K562 (cell line): ENCODE measurements around the gene PLEKHA8. TPM values are rescaled to one million over a fixed set of nuclear protein-coding genes. Genes with fewer than 3 reads are reported as not detected.

Experiments
- BRD4 ChIP-seq: fragments of 200-600 bp; sonication (generic); IDR thresholded peaks from 2 replicates; pipeline ENCODE4 v1.6.1; 2017; ENCODE audit warnings: inconsistent platforms
- BRF1 ChIP-seq: IDR thresholded peaks from 3 replicates; pipeline ENCODE4 v1.6.1; 2011; ENCODE audit warnings: borderline replicate concordance, mild to moderate bottlenecking; ENCODE audit not compliant: insufficient read length; ENCODE audit errors: extremely low read depth
- CXXC5 ChIP-seq: fragments of 250-450 bp; sonication (Bioruptor Pico); IDR thresholded peaks from 2 replicates; pipeline ENCODE4 v1.8.0; 2022; ENCODE audit warnings: inconsistent platforms, mild to moderate bottlenecking, moderate library complexity
- E2F3 ChIP-seq: fragments of 250-450 bp; sonication (Bioruptor Pico); IDR thresholded peaks from 2 replicates; pipeline ENCODE4 v1.4.0; 2020; ENCODE audit warnings: mild to moderate bottlenecking
- ELF1 ChIP-seq: fragments of 200-800 bp; sonication (Bioruptor generic); IDR thresholded peaks from 2 replicates; pipeline ENCODE4 v1.6.1; 2016; ENCODE audit warnings: missing genetic modification characterization, missing compliant biosample characterization
- ELF2 ChIP-seq: fragments of 250-450 bp; sonication (Bioruptor Pico); IDR thresholded peaks from 2 replicates; pipeline ENCODE4 v1.5.0; 2021; ENCODE audit warnings: mild to moderate bottlenecking
- FOXP1 ChIP-seq: sonication (generic); formaldehyde crosslinking; IDR thresholded peaks from 2 replicates; pipeline ENCODE4 v1.8.0; 2022; ENCODE audit warnings: mild to moderate bottlenecking, missing genetic modification reagents
- LARP7 ChIP-seq: fragments of 450-650 bp; IDR thresholded peaks from 2 replicates; pipeline ENCODE4 v1.6.1; 2016
- MCM2 ChIP-seq: fragments of 450-650 bp; IDR thresholded peaks from 2 replicates; pipeline ENCODE4 v1.6.1; 2017; ENCODE audit warnings: low read depth, mild to moderate bottlenecking
- MYC ChIP-seq, 2 experiments: fragments of 250-450 bp in 1 of 2; sonication (Bioruptor Pico) in 1 of 2; IDR thresholded peaks; 2 replicates each; pipeline versions ENCODE4 v1.5.1 to v1.6.1; 2012 to 2021; ENCODE audit warnings: low read depth in 2 of 2, borderline replicate concordance in 1 of 2, improper control_type of control experiment in 1 of 2, low read length in 1 of 2, mild to moderate bottlenecking in 1 of 2, moderate library complexity in 1 of 2
- NFIX ChIP-seq: fragments of 250-450 bp; sonication (Bioruptor Pico); IDR thresholded peaks from 2 replicates; pipeline ENCODE4 v1.4.0; 2020; ENCODE audit warnings: low read depth, mild to moderate bottlenecking, moderate library complexity
- NR2C1 ChIP-seq, 2 experiments: fragments of 450-650 bp; IDR thresholded peaks; 2 replicates each; pipeline ENCODE4 v1.6.1; 2017; ENCODE audit warnings: mild to moderate bottlenecking in 2 of 2, antibody characterized with exemption in 1 of 2, inconsistent platforms in 1 of 2, missing compliant biosample characterization in 1 of 2, missing genetic modification characterization in 1 of 2
- SMARCB1 ChIP-seq: IDR thresholded peaks from 2 replicates; pipeline ENCODE4 v1.6.1; 2011; ENCODE audit warnings: improper control_type of control experiment, low read depth; ENCODE audit not compliant: insufficient read length
- SMC3 ChIP-seq: conservative IDR thresholded peaks from 2 replicates; pipeline ENCODE4 v1.6.1; 2011; ENCODE audit warnings: low read depth, low read length, improper control_type of control experiment; ENCODE audit not compliant: insufficient read depth
- SUPT5H ChIP-seq: fragments of 450-650 bp; IDR thresholded peaks from 2 replicates; pipeline ENCODE4 v1.6.1; 2016
- ZNF408 ChIP-seq: fragments of 250-450 bp; sonication (Bioruptor Pico); IDR thresholded peaks from 2 replicates; pipeline ENCODE4 v1.4.0; 2020; ENCODE audit warnings: low read depth, mild to moderate bottlenecking, moderate library complexity
- ZNF707 ChIP-seq: fragments of 250-450 bp; sonication (Bioruptor Pico); conservative IDR thresholded peaks from 2 replicates; pipeline ENCODE4 v1.8.0; 2022; ENCODE audit warnings: inconsistent platforms, mild to moderate bottlenecking, moderate library complexity
- polyA plus RNA-seq, 8 experiments: library from polyadenylated mRNA; depleted of rRNA in 4 of 8; stranded (reverse) in 5 of 8; unstranded in 3 of 8; fragments of >200 nt; fragmentation: Nextera tagmentation in 2 of 8; fragmentation: Illumina TruSeq in 1 of 8; extraction: Ambion mirVana in 2 of 8; extraction: Trizol in 1 of 8; gene quantifications; 2 replicates each; pipeline versions ENCODE4 v1.2.1 to v1.2.3, GENCODE V29; 2011 to 2014; ENCODE audit warnings: inconsistent platforms in 1 of 8, missing spikeins in 1 of 8
- total RNA-seq, 7 experiments: library from RNA; depleted of rRNA in 6 of 7; stranded (reverse); fragments of >200 nt in 6 of 7; fragmentation: Illumina TruSeq in 2 of 7; extraction: Trizol in 2 of 7; gene quantifications; 2 replicates each; pipeline versions ENCODE4 v1.2.1 to v1.2.3, GENCODE V29; 2011 to 2021; ENCODE audit warnings: low replicate concordance in 1 of 7
- TF ChIP-seq, protein P1 (sequence below): fragments of 450-650 bp; IDR thresholded peaks from 2 replicates; pipeline ENCODE4 v1.6.1; 2018; ENCODE audit warnings: mild to moderate bottlenecking, low read depth; ENCODE audit not compliant: partially characterized antibody
- TF ChIP-seq, protein P2 (sequence below): fragments of 450-650 bp; formaldehyde crosslinking; conservative IDR thresholded peaks from 2 replicates; pipeline ENCODE4 v1.4.0; 2022; ENCODE audit warnings: mild to moderate bottlenecking, missing genetic modification characterization
- TF ChIP-seq, protein P3 (sequence below): IDR thresholded peaks from 3 replicates; pipeline ENCODE4 v1.6.1; 2011; ENCODE audit warnings: borderline replicate concordance, mild to moderate bottlenecking, moderate library complexity; ENCODE audit not compliant: insufficient read length; ENCODE audit errors: extremely low read depth
- TF ChIP-seq, protein P4 (sequence below): fragments of 250-450 bp; sonication (Bioruptor Pico); IDR thresholded peaks from 2 replicates; pipeline ENCODE4 v1.8.0; 2021; ENCODE audit warnings: mild to moderate bottlenecking, moderate library complexity

PLEKHA8 gene
- total and polyA plus RNA-seq, 9 of the 15 experiments (the other 6 are each of a cell fraction or from before 2014, with no cell fraction given): 3.2 to 16.3 (median 11.8) TPM

DNA sequence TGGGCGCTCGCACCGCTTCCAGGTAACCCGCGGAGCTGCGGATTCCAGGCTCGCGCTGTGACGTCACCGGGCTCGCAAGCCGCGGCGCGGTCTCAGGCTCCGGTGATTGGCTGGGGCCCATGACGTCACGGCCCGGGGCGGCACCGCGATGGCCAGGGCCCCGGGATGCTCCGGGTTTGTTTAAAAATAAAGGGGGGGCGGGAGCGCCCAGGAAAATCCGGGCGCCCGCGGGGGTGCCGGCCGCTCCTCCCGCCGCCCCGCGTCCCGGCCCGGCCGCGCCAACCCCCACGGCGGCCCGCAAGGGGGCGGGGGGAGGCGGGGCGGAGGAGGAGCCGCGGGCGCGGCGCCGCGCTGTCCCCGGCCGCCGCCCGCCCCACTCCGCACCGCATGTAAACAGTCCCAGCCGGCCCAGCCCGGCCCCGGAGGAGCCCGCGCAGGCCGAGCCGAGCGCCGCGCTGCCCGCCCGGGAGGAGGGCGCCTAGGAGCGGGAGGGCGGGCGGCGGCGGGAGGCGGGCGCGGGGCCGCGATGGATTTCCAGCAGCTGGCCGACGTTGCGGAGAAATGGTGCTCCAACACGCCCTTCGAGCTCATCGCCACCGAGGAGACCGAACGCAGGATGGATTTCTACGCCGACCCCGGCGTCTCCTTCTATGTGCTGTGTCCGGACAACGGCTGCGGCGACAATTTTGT, 106.5 kb downstream of the PLEKHA8 start, which contains the start of gene MTURN (continued):
- TF ChIP-seq, protein P1, sequence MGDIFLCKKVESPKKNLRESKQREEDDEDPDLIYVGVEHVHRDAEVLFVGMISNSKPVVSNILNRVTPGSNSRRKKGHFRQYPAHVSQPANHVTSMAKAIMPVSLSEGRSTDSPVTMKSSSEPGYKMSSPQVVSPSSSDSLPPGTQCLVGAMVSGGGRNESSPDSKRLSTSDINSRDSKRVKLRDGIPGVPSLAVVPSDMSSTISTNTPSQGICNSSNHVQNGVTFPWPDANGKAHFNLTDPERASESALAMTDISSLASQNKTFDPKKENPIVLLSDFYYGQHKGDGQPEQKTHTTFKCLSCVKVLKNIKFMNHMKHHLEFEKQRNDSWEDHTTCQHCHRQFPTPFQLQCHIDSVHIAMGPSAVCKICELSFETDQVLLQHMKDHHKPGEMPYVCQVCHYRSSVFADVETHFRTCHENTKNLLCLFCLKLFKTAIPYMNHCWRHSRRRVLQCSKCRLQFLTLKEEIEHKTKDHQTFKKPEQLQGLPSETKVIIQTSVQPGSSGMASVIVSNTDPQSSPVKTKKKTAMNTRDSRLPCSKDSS: no peak
- no peak for TF ChIP-seq NFIX (CRISPR knock-in tag)
- TF ChIP-seq ELF2: no peak
- TF ChIP-seq SMARCB1: no peak
- no peak for TF ChIP-seq NR2C1 (IDR thresholded peaks at IDR 0.05)
- TF ChIP-seq NR2C1 (tag; IDR thresholded peaks at IDR 0.05): no peak
- no peak for TF ChIP-seq ELF1 (tag)
- TF ChIP-seq ZNF707: no peak
- TF ChIP-seq BRD4: no peak
- TF ChIP-seq, protein P2, sequence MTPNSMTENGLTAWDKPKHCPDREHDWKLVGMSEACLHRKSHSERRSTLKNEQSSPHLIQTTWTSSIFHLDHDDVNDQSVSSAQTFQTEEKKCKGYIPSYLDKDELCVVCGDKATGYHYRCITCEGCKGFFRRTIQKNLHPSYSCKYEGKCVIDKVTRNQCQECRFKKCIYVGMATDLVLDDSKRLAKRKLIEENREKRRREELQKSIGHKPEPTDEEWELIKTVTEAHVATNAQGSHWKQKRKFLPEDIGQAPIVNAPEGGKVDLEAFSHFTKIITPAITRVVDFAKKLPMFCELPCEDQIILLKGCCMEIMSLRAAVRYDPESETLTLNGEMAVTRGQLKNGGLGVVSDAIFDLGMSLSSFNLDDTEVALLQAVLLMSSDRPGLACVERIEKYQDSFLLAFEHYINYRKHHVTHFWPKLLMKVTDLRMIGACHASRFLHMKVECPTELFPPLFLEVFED: no peak
- no peak for TF ChIP-seq LARP7
- TF ChIP-seq BRF1: no peak
- TF ChIP-seq MCM2: no peak
- TF ChIP-seq FOXP1 (CRISPR knock-in tag): no peak
- TF ChIP-seq, protein P3, sequence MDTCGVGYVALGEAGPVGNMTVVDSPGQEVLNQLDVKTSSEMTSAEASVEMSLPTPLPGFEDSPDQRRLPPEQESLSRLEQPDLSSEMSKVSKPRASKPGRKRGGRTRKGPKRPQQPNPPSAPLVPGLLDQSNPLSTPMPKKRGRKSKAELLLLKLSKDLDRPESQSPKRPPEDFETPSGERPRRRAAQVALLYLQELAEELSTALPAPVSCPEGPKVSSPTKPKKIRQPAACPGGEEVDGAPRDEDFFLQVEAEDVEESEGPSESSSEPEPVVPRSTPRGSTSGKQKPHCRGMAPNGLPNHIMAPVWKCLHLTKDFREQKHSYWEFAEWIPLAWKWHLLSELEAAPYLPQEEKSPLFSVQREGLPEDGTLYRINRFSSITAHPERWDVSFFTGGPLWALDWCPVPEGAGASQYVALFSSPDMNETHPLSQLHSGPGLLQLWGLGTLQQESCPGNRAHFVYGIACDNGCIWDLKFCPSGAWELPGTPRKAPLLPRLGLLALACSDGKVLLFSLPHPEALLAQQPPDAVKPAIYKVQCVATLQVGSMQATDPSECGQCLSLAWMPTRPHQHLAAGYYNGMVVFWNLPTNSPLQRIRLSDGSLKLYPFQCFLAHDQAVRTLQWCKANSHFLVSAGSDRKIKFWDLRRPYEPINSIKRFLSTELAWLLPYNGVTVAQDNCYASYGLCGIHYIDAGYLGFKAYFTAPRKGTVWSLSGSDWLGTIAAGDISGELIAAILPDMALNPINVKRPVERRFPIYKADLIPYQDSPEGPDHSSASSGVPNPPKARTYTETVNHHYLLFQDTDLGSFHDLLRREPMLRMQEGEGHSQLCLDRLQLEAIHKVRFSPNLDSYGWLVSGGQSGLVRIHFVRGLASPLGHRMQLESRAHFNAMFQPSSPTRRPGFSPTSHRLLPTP: no peak
- peak; percentile 63 for TF ChIP-seq MYC (IDR thresholded peaks at IDR 0.05; ENCODE audit: low read depth, low read length)
- TF ChIP-seq MYC (CRISPR knock-in tag; IDR thresholded peaks at IDR 0.05; ENCODE audit: borderline replicate concordance, low read depth): no peak
- peak; percentile 83 for TF ChIP-seq CXXC5 (CRISPR knock-in tag)
- no peak for TF ChIP-seq E2F3 (CRISPR knock-in tag)
- no peak for TF ChIP-seq SUPT5H
- no peak for TF ChIP-seq ZNF408 (CRISPR knock-in tag)
- no peak for TF ChIP-seq SMC3
- TF ChIP-seq, protein P4, sequence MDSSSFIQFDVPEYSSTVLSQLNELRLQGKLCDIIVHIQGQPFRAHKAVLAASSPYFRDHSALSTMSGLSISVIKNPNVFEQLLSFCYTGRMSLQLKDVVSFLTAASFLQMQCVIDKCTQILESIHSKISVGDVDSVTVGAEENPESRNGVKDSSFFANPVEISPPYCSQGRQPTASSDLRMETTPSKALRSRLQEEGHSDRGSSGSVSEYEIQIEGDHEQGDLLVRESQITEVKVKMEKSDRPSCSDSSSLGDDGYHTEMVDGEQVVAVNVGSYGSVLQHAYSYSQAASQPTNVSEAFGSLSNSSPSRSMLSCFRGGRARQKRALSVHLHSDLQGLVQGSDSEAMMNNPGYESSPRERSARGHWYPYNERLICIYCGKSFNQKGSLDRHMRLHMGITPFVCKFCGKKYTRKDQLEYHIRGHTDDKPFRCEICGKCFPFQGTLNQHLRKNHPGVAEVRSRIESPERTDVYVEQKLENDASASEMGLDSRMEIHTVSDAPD (CRISPR knock-in tag): no peak
